ENCODE data around the gene KTN1.

KTN1 gene

DNA sequence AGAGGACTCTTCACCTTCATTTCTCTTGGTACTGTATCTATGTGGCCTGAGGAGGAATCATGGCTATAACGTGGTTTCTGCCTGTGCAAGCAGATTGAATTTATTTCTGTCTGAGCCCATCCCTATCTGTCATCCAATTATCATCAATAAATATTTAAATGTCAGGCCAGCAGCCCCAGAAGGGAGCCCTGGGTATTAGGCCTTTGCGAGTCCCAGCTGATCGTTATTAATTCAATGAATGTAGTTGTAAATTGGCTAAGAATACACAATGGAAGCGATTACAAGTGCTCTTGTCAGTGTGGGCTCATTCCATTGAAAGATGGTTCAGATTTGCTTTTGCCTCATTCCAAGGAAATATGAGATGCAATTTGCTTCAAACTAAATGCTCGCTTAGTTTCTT, 142.0 kb downstream of the KTN1 start:
- DNase-seq = peak; percentile 47

DNA sequence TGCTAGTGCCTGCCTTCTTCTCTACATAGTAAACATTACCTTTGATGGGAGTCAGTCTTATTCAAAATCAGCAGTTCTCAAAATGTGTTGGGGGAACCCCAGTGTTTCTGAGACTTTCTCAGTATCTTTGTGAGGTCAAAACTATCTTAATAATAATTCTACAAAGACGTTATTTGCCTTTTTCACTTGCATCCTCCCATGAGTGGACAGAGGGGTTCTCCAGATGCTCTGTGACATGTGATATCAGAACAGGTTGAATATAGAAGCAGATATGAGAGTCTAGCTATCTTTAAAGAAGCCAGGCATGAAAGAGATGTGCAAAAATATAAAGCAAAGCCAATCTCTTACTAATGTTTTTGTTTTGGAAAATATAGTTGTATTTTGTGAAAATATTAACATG, 144.7 kb downstream of the KTN1 start:
- no peak for DNase-seq

DNA sequence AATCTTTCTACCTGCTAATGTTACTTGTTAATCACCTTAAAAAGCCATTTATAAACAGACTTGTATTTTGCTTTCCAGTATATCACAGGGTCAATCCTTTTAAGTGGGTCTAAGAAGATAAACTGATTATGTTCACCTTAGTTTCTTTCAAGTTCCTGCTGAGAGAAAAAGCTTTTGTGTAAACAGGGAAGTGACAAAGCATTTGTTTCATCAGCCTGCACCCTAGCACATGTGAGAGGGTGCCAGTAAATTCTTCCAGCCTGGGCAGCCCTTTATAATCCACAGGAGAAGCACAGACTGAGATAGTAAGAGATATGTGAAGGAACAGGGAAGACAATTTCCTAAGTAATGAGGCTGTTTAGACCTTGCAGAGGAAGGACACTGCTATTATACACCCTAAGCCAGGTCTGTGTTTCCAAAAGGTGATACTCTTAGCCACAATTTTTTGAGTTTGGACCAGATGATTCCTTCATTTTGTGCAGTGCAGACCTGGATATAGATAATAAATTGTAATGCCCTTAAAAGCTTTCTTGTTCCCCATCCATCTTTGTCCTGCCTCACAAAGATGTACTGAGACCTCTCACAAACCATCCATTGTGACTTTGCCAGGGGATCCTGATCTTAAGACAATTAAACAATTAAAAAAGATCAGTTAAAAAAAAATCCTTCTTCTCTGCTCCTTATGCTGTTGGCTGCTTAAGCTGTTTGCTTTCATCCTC, 150.7 kb downstream of the KTN1 start:
- DNase-seq = no peak

DNA sequence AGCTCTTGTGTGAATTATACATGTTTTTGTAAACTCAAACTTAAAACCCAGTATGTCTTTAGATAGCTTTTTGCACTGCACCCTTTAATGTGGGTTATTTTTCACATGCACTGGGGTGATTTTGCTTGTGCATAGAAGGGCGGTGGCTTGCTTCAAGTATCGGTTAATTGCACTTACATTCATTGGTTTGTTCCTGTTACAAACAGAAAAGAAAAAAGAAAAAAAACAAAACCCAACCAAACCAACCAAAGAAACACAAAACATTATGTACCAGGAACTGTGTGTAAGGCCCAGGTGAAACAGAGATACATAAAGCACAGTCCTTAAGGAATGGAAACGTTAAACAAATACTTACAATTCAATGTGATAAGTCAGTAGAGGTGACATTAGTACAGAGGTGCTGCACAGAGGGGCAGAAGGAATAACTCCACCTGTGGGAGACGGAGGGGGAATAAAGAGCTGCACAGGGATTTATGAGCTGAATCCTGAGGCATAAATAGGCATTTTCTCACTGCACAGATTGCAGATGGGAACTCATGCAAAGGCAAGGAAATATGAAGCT, 151.4 kb downstream of the KTN1 start:
- DNase-seq = no peak

DNA sequence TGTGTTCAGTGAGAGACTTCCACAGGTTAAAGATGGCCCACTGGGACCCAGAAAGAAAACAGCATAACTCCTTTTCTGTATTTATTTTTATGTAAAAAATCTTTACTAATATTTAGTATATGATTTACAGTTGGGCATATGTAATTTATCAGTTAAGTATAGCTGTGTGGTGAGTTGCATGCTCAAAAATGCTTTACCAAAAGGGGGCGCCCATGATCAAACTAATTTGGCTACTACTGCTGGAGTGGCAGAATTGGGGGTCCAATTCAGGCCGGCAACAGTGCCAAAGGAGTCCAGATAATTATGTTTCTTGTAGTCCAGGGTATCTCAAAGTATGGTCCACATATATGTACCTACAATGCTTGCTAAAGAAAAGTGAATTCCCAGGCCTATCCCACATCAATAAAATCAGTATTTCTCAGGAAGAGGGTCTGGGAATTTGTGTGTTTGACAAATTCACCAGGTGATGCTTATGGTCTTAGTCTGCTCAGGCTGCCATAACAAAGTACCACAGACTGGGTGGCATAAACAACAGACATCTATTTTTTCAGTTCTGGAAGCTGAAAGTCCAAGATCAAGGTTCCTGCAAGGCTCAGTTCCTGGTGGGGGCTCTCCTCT, 152.0 kb downstream of the KTN1 start:
- no peak for DNase-seq

DNA sequence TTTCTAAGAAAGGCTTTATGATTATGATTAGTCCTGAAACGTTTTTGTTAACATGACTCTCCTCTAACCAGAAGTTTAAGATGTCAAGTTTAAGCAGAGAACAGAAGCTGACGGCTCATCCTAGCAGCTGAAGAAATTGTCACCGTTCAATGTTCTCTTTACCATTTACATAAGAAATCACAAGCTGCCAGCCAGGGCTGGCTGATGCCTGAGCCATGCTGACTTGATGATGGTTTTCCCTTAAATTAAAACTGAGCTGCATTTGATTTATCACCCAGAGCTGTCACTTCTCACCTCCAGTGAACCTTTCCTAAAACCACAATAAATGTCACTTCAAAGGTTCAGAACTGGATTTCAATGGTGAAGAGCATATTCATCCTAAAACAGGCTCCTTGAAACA, 153.6 kb downstream of the KTN1 start:
- DNase-seq = no peak
